ENCODE data around the gene OOSP2.

OOSP2 gene

DNA sequence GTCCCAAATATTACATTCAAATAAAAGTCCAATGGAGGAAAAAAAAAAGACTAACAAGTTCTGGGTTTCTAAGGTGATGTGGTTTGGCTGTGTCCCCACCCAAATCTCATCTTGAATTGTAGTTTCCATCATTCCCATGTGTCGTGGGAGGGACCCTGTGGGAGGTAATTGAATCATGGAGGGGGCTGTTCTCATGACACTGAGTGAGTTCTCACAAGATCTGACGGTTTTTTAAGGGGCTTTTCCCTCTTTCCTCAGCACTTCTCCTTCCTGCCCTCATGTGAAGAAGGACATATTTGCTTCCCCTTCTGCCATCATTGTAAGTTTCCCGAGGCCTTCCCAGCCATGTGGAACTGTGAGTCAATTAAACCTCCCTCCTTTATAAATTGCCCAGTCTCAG, 40.3 kb downstream of the OOSP2 start:
- DNase-seq (ENCODE audit: low spot score): no peak

DNA sequence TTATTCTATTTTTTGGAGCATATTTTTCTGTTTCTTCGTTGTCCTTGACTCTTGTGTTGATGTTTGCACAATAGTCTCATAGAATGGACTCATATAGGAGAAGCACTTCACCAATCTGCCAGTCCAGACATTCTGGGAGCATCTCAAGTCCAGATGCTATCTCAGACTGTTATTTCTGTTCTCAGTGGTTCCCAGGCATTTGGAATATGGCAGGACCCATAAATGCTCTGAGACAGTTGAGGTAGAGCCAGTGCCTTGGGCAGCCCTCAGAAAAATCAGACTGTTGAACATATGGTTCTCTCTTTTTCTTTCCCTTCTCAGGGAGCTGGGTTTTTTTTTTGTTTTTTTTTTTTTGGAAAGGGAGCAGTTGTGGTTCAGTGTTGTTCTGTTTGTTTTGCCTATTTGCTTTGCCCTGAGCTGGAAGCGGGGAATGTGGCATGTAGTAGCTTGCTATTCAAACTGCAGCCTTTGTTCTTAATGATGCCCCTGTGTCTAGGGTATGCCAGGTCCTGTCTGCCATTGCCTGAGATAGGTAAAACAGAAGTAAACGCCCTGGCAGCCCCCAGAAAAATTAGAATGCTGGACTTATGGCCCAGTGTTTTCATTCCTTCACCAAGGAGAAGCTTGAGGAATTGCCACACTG, 44.5 kb downstream of the OOSP2 start:
- no peak for DNase-seq (ENCODE audit: low spot score)

DNA sequence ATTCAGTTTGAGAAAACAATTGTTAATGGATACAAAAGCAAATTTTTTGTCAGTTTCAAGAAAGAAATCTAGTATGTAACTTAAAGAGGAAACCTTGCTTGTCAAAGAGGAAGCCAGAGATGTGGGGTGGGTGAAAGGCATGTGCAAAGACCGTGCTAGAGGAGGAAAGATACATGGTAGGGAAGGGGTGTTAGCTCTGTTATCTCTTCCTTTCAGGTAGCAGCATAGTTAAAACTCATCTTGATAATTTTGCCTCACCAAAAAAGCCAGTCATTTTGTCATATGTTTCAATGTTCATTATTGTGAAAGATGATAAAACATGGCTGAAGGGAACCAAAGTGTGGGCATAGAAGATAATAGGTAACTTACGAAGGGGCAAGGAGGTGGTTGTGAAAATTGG, 45.7 kb downstream of the OOSP2 start:
- no peak for DNase-seq (ENCODE audit: low spot score)

DNA sequence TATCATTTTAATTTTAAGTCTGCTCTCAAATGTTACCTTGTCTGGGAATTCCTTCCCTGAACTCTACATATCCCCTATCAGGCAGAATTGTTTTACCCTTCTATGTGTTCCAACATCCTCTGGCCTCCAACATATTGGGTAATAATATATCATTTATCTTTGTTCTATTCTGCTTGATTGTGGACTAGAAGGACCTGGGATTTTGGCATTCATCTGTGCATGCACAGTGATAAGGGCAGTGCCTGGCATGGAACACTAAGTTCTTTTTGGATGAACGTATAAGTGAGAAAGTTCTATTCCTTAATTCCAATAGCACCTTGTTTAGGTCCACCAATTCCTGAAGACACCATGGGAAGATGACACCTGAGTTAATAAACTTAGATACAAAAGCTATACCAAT, 47.0 kb downstream of the OOSP2 start:
- DNase-seq (ENCODE audit: low spot score): no peak

DNA sequence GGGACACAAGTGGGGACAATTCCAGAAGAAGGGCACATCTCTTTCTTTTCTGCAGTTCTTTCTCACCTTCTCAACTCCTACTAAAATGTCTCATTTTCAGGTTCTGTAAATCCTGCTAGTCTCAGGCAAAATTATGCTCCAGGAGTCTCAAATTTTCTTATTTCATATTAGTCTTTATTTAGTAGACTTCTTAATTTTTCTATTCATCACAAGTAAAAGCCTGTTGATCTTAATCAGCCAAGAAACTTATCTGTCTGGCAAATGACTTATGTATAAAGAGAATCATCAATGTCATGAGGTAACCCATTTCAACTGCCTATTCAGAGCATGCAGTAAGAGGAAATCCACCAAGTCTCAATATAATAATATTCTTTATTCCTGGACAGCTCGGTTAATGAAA, 48.2 kb downstream of the OOSP2 start, which contains the start of gene MS4A2:
TSS of gene MS4A2 (plus strand) at position 301 of the 400 bp plus-strand sequence. CDS start 102 bp downstream, outside the sequence.
- DNase-seq (ENCODE audit: low spot score): no peak

DNA sequence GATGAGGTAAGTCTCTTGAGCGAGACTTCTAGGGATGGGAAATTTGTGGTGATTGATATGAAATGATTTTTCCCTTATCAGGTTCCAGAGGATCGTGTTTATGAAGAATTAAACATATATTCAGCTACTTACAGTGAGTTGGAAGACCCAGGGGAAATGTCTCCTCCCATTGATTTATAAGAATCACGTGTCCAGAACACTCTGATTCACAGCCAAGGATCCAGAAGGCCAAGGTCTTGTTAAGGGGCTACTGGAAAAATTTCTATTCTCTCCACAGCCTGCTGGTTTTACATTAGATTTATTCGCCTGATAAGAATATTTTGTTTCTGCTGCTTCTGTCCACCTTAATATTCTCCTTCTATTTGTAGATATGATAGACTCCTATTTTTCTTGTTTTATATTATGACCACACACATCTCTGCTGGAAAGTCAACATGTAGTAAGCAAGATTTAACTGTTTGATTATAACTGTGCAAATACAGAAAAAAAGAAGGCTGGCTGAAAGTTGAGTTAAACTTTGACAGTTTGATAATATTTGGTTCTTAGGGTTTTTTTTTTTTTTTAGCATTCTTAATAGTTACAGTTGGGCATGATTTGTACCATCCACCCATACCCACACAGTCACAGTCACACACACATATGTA, 55.4 kb downstream of the OOSP2 start:
- no peak for DNase-seq (ENCODE audit: low spot score)

DNA sequence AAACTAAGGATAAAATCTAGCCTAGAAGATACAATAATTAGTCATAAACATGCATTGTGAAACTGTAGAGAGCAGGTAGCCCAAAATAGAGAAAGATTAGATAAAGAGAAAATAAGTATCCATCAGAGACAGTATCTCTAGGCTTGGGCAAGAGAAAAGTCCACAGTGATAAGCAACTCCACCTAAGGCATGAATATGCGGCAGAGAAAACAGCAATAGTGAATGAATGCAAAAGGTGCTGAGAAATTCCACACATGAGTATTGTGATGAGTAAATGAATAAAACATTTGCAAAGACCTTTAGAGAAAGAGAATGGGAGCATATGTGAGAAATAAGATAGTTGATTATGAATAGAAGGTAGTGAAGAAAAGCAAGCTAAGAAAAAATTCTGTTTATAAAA, 57.0 kb downstream of the OOSP2 start:
- no peak for DNase-seq (ENCODE audit: low spot score)
